ENCODE data around the gene CNDP2. TPM values are rescaled to one million over a fixed set of nuclear protein-coding genes. Genes with fewer than 3 reads are reported as not detected.
A peak's percentile ranks its signal among the peaks of the same experiment; 100 is the strongest.
"Not testable (repeated sequence)": the region's sequence is repeated elsewhere in the genome, so short reads cannot be mapped to it uniquely, and the experiment has no call there.

The CNDP2 gene
- total and polyA plus RNA-seq, 2 experiments from 2014 or later: 95.7 to 135 TPM

- 84% methylated on average over 5 of the region's 5 CpGs for WGBS (ENCODE audit: low lambda C conversion rate, missing lambda C conversion rate)
- no peaks in the 10 kb centered on the region for H3K79me2 ChIP-seq
- no peaks in the 10 kb centered on the region for H3K9me3 ChIP-seq (ENCODE audit: low read depth)
- H3K36me3 ChIP-seq (replicated peaks; ENCODE audit: insufficient read depth, low read depth): no peaks in the 10 kb centered on the region
- H3K9me2 ChIP-seq (replicated peaks; ENCODE audit: insufficient read depth): no peaks in the 10 kb centered on the region
- H3K27me3 ChIP-seq: no peaks in the 10 kb centered on the region
- no peak for TF ChIP-seq CTCF (IDR thresholded peaks at IDR 0.05; ENCODE audit: poor library complexity)
- TF ChIP-seq EZH2phosphoT487 (IDR thresholded peaks at IDR 0.05; ENCODE audit: low read depth, severe bottlenecking, unreplicated experiment): no peak
- no peak for TF ChIP-seq EZH2 (IDR thresholded peaks at IDR 0.05; ENCODE audit: borderline replicate concordance)
- no peaks in the 10 kb centered on the region for H4K20me1 ChIP-seq (ENCODE audit: insufficient read depth, poor library complexity, severe bottlenecking)
- H3K27ac ChIP-seq: no peak overlapping the region
- no peaks in the 10 kb centered on the region for H3K4me1 ChIP-seq (ENCODE audit: insufficient read depth)
- no peak overlapping the region for H2AFZ ChIP-seq
- DNase-seq (ENCODE audit: low spot score): no peak
- H3K4me3 ChIP-seq: no peak overlapping the region
- no peak overlapping the region for H3K4me2 ChIP-seq
Observed at GRCh38 chr18:74524097-74524496, 27.9 kb downstream of the CNDP2 start.

- H3K4me1 ChIP-seq (ENCODE audit: insufficient read depth); H3K4me2 ChIP-seq; H4K20me1 ChIP-seq (ENCODE audit: insufficient read depth, poor library complexity, severe bottlenecking); DNase-seq (ENCODE audit: low spot score); H3K36me3 ChIP-seq (replicated peaks; ENCODE audit: insufficient read depth, low read depth); H3K9me3 ChIP-seq (ENCODE audit: low read depth); H3K4me3 ChIP-seq; H2AFZ ChIP-seq; H3K27me3 ChIP-seq; H3K27ac ChIP-seq; H3K79me2 ChIP-seq; H3K9me2 ChIP-seq (replicated peaks; ENCODE audit: insufficient read depth): not testable (repeated sequence)
- WGBS (ENCODE audit: low lambda C conversion rate, missing lambda C conversion rate): 96% methylated on average over 7 of the region's 7 CpGs
Observed at GRCh38 chr18:74524915-74525314, 28.8 kb downstream of the CNDP2 start.

- no peak for TF ChIP-seq CTCF (IDR thresholded peaks at IDR 0.05; ENCODE audit: poor library complexity)
- no peak for TF ChIP-seq EZH2 (IDR thresholded peaks at IDR 0.05; ENCODE audit: borderline replicate concordance)
- no peak for TF ChIP-seq EZH2phosphoT487 (IDR thresholded peaks at IDR 0.05; ENCODE audit: low read depth, severe bottlenecking, unreplicated experiment)
- Histone ChIP-seq H3K9me3 (ENCODE audit: low read depth) (no peaks in the 10 kb centered on the region), H3K27me3 (no peaks in the 10 kb centered on the region), H3K9me2 (replicated peaks; ENCODE audit: insufficient read depth) (no peaks in the 10 kb centered on the region), H2AFZ (no peak overlapping the region), H3K4me2 (no peak overlapping the region), H3K36me3 (replicated peaks; ENCODE audit: insufficient read depth, low read depth) (no peaks in the 10 kb centered on the region), H3K4me3 (no peak overlapping the region), H4K20me1 (ENCODE audit: insufficient read depth, poor library complexity, severe bottlenecking) (no peaks in the 10 kb centered on the region), H3K79me2 (no peaks in the 10 kb centered on the region), H3K27ac (peak overlapping the region; percentile 34), H3K4me1 (ENCODE audit: insufficient read depth) (no peaks in the 10 kb centered on the region)
- DNase-seq (ENCODE audit: low spot score): no peak
- WGBS (ENCODE audit: low lambda C conversion rate, missing lambda C conversion rate): 84% methylated on average over 9 of the region's 9 CpGs
Observed at GRCh38 chr18:74525741-74526140, 29.6 kb downstream of the CNDP2 start.

GRCh38 chr18:74526488-74526887, 30.3 kb downstream of the CNDP2 start:
- Histone ChIP-seq H2AFZ (no peak overlapping the region), H3K27ac (no peak overlapping the region), H3K9me3 (ENCODE audit: low read depth) (no peaks in the 10 kb centered on the region), H4K20me1 (ENCODE audit: insufficient read depth, poor library complexity, severe bottlenecking) (no peaks in the 10 kb centered on the region), H3K4me3 (no peak overlapping the region), H3K79me2 (no peaks in the 10 kb centered on the region), H3K9me2 (replicated peaks; ENCODE audit: insufficient read depth) (no peaks in the 10 kb centered on the region), H3K4me2 (no peak overlapping the region), H3K36me3 (replicated peaks; ENCODE audit: insufficient read depth, low read depth) (no peaks in the 10 kb centered on the region), H3K4me1 (ENCODE audit: insufficient read depth) (no peaks in the 10 kb centered on the region), H3K27me3 (no peaks in the 10 kb centered on the region)
- 53% methylated on average over 2 of the region's 2 CpGs for WGBS (ENCODE audit: low lambda C conversion rate, missing lambda C conversion rate)
- TF ChIP-seq EZH2phosphoT487 (IDR thresholded peaks at IDR 0.05; ENCODE audit: low read depth, severe bottlenecking, unreplicated experiment): no peak
- no peak for TF ChIP-seq EZH2 (IDR thresholded peaks at IDR 0.05; ENCODE audit: borderline replicate concordance)
- no peak for TF ChIP-seq CTCF (IDR thresholded peaks at IDR 0.05; ENCODE audit: poor library complexity)
- DNase-seq (ENCODE audit: low spot score): no peak

Measured in hepatocyte (in vitro differentiated cells).